Upper lobe of right lung (tissue), 1 donor: ENCODE results near the gene DHRS3. TPM values are rescaled to one million over a fixed set of nuclear protein-coding genes. Genes with fewer than 3 reads are reported as not detected.
"Not testable (repeated sequence)": the region's sequence is repeated elsewhere in the genome, so short reads cannot be mapped to it uniquely, and the experiment has no call there.

Experiments used
- ATAC-seq: fragments of 200-7000 bp; cut with Tn5 transposase; one replicate; pipeline ENCODE4 v1.9.1; 2020; ENCODE audit warnings: mild to moderate bottlenecking, moderate library complexity
- DNase-seq: peaks from one replicate; pipeline ENCODE4 v3.0.0-alpha.2; 2020
- H3K27ac ChIP-seq: fragments of 200-600 bp; one replicate; pipeline ENCODE4 v1.8.0; 2022
- H3K27me3 ChIP-seq: fragments of 200-600 bp; one replicate; pipeline ENCODE4 v1.8.0; 2022; ENCODE audit warnings: mild to moderate bottlenecking
- H3K36me3 ChIP-seq: fragments of 200-600 bp; one replicate; pipeline ENCODE4 v1.8.0; 2022
- H3K4me1 ChIP-seq: fragments of 200-600 bp; one replicate; pipeline ENCODE4 v1.8.0; 2022
- H3K4me3 ChIP-seq: fragments of 200-600 bp; one replicate; pipeline ENCODE4 v1.8.0; 2022; ENCODE audit warnings: mild to moderate bottlenecking
- H3K9me3 ChIP-seq: fragments of 200-600 bp; one replicate; pipeline ENCODE4 v1.8.0; 2022
- CTCF ChIP-seq: fragments of 200-600 bp; IDR thresholded peaks from one replicate; pipeline ENCODE4 v1.8.0; 2022; ENCODE audit warnings: antibody characterized with exemption
- intact Hi-C: fragments of 100-400 bp; cut with DNase I; formaldehyde crosslinking; loops from one replicate; pipeline ENCODE4 v1.11.0; 2022
- total RNA-seq: library from RNA; stranded (reverse); fragmentation: NEBNext Ultra II Directional; extraction: Animal tissue kit (Norgen Biotek cat#: 25700); gene quantifications from one replicate; pipeline ENCODE4 v1.2.1, GENCODE V29; 2021
- donor health status: DM: no; HTN: yes; CAD: no; lungs with severe emphysema.

Gene DHRS3
- total RNA-seq, 1 donor from 2014 or later = 106 TPM

- intact Hi-C loops = no loop called here
- TF ChIP-seq CTCF = no peak
- Histone ChIP-seq H3K4me1 (peaks cover 7% of the 10 kb centered on the region), H3K4me3 (no peak overlapping the region), H3K27ac (no peak overlapping the region), H3K9me3 (peaks cover 5% of the 10 kb centered on the region), H3K36me3 (peaks cover 47% of the 10 kb centered on the region), H3K27me3 (no peaks in the 10 kb centered on the region)
- no peak for DNase-seq
- ATAC-seq = no peak
Observed at GRCh38 chr1:12568009-12568767, 49.8 kb downstream of the DHRS3 start.

GRCh38 chr1:12567288-12567819, 50.7 kb downstream of the DHRS3 start:
- Histone ChIP-seq H3K4me1 (peaks cover 7% of the 10 kb centered on the region), H3K4me3 (no peak overlapping the region), H3K36me3 (peaks cover 39% of the 10 kb centered on the region), H3K27me3 (no peaks in the 10 kb centered on the region), H3K9me3 (peaks cover 11% of the 10 kb centered on the region), H3K27ac (peak overlapping the region; percentile 11)
- intact Hi-C loops = no loop called here
- no peak for TF ChIP-seq CTCF
- no peak for ATAC-seq
- DNase-seq = no peak

GRCh38 chr1:12566484-12567287, 51.3 kb downstream of the DHRS3 start:
- Histone ChIP-seq H3K36me3 (peaks cover 32% of the 10 kb centered on the region), H3K27ac (peak overlapping the region; percentile 11)

GRCh38 chr1:12565966-12566352, 52.1 kb downstream of the DHRS3 start:
- no peak for TF ChIP-seq CTCF
- intact Hi-C loops = no loop called here

More at GRCh38 chr1:12566484-12567287, 51.3 kb downstream of the DHRS3 start:
- intact Hi-C loops = no loop called here
- peak; percentile 5 for ATAC-seq
- no peaks in the 10 kb centered on the region for H3K27me3 ChIP-seq
- H3K4me1 ChIP-seq = peaks cover 7% of the 10 kb centered on the region
- no peak for TF ChIP-seq CTCF
- peaks cover 11% of the 10 kb centered on the region for H3K9me3 ChIP-seq
- DNase-seq = no peak
- H3K4me3 ChIP-seq = no peak overlapping the region

GRCh38 chr1:12565094-12565965, 52.7 kb downstream of the DHRS3 start:
- ATAC-seq (peak; percentile 32), DNase-seq (no peak)
- H3K4me1 ChIP-seq = peaks cover 7% of the 10 kb centered on the region
- peaks cover 11% of the 10 kb centered on the region for H3K9me3 ChIP-seq
- H3K4me3 ChIP-seq = no peak overlapping the region
- no peak for TF ChIP-seq CTCF
- H3K27me3 ChIP-seq = no peaks in the 10 kb centered on the region
- no peak overlapping the region for H3K27ac ChIP-seq
- intact Hi-C loops = no loop called here
- H3K36me3 ChIP-seq = peaks cover 19% of the 10 kb centered on the region

More at GRCh38 chr1:12565966-12566352, 52.1 kb downstream of the DHRS3 start:
- Histone ChIP-seq H3K27me3 (no peaks in the 10 kb centered on the region), H3K4me1 (peaks cover 7% of the 10 kb centered on the region), H3K4me3 (no peak overlapping the region), H3K36me3 (peaks cover 25% of the 10 kb centered on the region), H3K27ac (no peak overlapping the region), H3K9me3 (peaks cover 11% of the 10 kb centered on the region)
- no peak for DNase-seq
- ATAC-seq = peak; percentile 58

GRCh38 chr1:12564251-12564650, 53.8 kb downstream of the DHRS3 start:
- intact Hi-C loops, DNase-seq, H3K36me3 ChIP-seq, ATAC-seq, H3K4me1 ChIP-seq, H3K4me3 ChIP-seq, H3K27me3 ChIP-seq, H3K27ac ChIP-seq: not testable (repeated sequence)
- H3K9me3 ChIP-seq = peaks cover 11% of the 10 kb centered on the region
